Measurements from ENCODE around the gene ADGRV1.

Gene ADGRV1

DNA sequence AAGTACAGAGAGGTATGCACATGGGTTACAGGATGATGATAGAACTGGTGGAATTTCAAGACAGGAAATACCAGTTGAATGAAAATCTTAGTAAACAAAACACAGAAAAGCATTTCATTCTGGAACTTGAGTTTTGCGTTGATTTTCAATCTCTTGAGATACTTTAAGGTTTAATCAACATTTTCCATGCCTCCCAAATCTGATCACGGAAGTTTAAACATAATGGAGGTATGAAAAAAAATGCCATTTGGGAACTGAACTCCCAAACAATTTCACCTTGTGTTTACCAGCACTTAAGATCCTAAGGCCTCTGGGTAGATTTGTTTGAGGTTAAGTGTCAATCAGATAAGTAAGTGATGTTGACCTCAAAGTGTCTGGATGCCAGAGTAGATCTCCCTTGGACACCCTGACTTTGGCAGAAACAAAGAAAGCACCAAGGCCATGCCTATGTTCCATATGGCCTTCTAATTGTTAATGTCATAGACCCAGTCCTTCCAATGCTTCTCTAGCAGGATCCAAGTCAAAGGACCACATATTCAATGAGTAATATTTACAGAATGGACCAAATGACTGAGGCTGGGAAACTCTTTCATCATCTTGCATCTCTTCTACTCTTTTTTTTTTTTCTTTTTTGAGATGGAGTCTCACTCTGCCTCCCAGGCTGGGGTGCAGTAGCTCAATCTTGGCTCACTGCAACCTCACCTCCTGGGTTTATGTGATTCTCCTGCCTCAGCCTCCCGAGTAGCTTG lies 607.6 kb downstream of the ADGRV1 start:
- no peak for DNase-seq (ENCODE audit: low spot score)

DNA sequence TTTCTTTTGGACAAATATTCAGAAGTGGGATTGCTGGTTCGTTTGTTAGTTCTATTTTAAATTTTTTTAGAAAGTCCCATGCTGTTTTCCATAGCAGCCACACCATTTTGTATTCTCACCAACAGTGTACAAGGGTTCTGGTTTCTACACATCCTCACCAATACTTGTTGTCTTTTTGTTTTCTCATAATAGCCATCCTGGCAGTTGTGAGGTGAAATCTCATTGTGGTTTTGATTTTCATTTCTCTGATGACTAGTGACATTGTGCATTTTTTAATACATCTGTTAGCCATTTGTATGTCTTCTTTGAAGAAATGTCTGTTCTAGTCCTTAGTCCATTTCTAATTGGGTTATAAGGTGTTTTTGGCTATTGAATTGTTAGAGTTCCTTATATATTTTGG lies 610.3 kb downstream of the ADGRV1 start:
- no peak for DNase-seq (ENCODE audit: low spot score)

DNA sequence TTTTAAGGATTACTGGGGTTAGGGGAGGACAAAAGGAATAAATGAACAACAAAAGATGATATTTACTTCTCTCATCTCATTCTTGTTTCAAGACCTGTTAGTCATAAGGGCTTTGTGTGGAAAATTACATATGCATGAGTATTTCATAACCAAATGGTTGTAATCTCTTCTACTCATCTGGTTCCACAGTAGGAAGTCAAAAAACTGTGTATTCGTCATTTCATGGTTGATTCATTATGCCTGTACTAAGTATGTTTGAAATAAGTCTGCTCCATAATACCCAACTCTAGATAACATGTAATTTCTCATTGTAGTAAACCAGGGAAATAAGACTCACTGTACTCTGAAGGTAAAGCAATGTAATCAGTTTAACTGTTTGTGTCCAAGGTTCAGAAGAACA lies 611.7 kb downstream of the ADGRV1 start:
- DNase-seq (ENCODE audit: low spot score) = no peak

DNA sequence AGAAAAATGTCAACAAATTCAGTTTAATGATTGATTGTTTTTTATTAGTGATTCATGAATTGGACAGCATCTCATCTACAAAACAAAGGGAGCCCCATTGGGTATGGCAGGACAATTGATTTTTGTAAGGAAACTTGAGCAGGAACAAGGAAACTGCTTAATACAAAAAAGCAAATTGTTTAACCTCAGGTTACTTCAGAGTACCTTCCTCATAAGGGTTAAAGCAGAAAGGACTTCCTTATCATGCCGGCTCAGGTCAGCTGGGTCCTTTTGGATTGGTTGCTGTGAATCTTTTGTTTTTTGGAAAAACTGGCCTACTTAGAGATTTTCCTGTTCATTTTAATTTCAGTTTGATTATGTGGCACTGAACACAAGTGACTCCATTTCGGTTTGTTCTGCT lies 612.7 kb downstream of the ADGRV1 start:
- DNase-seq (ENCODE audit: low spot score) = no peak

DNA sequence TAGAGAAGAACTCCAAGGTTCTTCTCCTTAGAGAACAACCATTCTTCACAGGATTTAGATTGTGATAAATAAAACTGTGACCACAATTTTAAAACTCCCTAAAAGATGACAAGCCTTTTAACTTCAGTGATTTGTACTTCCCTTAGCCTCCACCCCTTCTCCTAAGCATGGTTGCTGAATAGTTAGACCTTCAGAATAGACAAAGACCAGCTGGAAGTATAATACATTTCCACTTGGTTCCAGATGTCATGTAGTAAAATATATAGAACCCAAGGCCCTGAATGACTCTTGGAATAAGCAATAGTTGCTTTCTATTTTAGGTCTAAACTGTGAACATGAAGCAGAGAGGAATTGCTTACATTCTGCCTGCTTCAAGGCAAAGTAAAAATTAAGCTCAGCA lies 615.8 kb downstream of the ADGRV1 start:
- no peak for DNase-seq (ENCODE audit: low spot score)

DNA sequence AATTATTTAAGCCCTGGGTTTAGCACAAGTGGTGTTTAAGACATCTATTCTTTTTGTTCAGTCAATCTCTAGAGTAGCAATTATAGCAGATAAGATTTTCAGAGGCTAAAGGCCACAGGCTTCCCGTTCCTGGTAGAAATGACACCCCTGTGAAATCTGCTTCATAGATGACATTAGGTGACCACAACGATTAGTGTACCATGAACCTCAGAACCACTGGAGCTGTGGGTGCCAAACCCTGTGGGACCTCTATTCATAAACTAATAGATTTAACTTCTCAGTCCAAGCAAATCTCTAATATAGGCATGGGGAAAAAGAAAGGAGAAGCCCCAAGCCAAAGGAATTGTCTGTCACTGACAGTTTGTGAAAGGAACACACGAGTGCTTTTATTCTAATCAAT lies 617.1 kb downstream of the ADGRV1 start:
- no peak for DNase-seq (ENCODE audit: low spot score)

DNA sequence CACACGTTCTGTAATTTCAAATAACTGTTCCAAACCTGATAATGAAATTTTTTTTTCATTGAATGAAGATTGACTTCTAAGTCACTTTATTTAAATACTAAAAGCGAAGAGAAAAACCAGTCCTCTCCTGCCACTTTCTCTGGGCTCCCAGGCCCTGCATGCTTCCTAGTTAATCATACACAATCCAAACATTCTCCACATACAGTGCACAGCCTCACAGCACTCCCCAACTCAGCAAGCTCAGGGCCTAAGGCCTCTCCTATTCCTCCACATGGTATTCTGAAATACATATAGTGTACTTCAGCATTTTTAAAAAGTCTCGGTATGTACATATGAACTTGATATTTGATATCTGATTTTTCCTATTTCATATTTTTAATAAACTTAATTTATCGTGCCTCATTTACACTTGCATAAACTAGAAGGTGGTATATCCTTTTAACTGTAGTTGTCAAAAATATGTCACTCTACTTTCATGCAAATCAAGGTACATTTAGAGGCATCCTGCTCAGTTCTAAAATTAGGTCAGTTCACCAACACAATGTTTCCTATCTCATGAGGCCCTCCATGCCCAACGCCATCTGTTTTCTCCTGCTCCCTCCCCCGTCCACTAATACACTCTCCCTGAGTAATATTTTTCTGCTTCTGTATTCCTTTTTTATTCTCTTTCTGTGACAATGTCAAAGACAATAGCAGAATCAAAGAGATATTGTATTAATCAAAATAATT lies 617.9 kb downstream of the ADGRV1 start:
- DNase-seq (ENCODE audit: low spot score) = no peak

DNA sequence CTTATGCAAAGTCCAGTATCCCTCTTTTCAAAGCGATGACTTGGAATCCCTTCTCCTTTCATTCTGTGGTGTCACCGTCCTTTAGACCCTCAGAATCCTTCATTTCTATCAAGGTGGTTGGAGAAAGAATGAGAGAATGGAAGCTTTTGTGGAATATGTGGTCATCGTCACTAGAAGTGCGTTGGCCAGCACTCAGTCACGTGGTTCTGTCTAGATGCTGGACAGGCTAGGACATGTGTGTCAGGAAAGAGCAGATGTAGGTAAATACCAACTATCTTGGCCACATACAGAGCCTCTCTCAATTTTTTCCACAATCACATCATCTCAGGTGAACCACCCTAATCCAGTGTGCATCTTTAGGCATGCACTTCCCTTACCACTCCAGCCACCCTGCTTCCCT lies 618.5 kb downstream of the ADGRV1 start:
- DNase-seq (ENCODE audit: low spot score) = no peak

DNA sequence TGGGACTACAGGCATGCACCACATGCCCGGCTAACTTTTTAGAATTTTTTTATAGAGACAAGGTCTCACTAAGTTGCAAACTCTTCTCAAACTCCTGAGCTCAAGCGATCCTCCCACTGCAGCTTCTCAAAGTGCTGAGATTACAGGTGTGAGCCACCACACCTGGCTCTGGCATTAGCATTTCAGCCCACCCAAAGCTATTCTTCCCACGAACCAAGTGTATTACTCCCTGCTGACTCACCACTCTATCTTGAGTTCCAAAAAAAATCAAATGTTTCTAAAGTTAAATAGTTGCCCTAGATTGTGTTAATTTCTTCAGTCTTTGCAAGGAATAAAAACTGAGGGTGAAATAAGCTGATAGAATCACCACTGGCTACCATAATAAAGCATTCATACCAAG lies 619.0 kb downstream of the ADGRV1 start:
- DNase-seq (ENCODE audit: low spot score) = no peak

DNA sequence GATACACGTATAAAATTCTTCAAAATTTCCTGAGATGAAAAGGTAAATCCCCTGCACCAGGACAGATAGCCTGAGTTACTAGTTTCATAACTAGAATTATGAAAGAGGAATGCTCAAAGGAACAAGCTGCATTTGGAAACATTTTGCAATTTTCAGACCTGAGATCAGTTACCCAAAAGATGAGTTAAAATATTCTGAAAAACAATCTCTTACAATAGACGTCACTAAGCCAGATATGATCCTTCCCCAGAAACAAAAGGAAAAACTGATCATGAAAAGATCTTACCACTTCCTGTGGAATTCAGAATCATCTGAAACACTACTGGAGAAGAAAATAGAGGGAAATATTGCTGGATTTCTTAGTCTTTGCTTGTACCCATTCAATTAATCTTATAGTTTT lies 619.9 kb downstream of the ADGRV1 start:
- DNase-seq (ENCODE audit: low spot score) = no peak

DNA sequence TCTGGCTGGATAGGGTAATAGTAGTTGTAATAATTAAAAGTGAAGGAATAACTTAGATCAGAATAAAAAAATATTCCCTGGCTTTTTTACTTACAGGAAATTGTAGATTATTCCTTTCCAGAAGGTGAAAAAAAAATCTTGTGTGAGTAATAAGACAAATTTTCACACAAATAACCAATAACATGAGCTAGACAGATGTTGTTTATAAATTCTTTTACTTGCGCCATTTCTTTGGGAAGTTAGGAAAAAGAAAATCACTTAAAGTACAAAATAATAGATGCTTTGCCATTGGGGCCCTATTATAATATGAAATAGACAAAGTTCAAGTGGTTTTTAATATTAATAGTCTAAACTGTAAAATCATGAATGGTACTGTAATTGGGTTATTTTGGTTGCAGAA lies 620.4 kb downstream of the ADGRV1 start:
- no peak for DNase-seq (ENCODE audit: low spot score)

DNA sequence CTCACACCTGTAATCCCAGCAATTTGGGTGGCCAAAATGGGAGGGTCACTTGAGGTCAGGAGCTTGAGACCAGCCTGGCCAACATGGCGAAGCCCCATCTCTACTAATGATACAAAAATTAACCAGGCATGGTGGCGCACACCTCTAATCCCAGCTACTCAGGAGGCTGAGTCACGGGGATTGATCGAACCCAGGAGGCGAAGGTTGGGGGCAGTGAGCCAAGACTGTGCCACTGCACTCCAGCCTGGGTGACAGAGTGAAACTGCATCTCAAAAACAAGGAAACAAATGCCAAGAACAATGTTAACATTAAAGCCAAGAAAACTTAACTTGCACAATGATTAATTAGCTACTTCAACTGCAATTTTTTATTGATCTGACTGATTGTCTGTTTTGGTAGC lies 621.9 kb downstream of the ADGRV1 start:
- no peak for DNase-seq (ENCODE audit: low spot score)

DNA sequence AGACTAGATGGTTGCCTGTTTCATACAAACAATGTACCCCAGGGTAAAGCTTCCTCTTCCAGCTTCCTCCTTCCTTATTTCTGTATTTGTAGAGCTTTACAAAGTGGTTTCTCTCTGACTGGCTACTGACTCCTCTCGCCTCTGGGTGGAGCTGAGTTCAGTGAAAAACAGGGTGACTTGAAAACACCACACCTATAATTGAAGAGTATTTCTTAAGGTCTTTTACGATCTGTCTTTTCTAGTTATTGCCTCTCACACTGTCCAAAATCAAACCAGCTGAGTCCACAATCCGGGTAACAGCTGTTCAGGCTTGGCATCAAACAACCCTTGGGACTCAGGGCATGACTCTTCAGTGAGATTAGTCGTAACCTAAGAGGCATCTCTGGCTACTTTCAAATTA lies 624.2 kb downstream of the ADGRV1 start:
- no peak for DNase-seq (ENCODE audit: low spot score)

DNA sequence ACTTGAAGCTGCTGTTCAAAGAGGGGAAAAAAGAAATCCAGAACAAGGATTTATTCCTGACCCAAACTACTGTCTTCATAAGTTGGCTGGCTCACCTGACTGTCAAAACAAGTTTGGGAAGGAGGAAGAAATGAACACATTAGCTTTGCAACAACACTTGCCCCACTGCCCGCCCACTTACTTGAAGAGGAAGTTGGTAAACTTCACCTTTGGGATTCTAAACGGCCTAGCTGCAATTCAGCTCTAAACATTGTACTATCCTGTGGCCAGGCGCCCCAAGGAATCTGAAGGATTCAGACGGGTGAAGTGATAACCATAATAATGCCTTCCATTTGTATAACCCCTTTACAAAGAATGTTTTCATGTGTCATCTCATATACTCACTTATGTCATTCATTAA lies 625.1 kb downstream of the ADGRV1 start:
- no peak for DNase-seq (ENCODE audit: low spot score)

DNA sequence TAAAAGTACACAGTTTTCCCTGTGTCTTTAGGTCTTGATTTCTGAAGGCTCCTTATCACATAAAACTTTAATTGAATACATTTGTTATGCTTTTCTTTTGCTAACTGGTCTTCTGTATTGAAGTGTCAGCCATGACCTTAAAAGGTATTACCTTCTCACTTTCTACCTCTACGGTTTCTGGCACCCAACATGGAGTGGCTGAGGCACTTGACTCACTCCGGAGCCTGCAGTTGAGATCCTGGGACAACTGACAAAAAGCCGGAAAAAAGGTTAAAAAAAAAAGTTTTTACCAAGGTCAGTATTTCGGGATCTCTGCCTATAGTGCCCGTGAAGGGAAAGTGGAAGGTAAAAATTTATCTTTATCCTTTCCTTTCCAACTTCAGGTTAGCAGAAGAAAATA lies 627.5 kb downstream of the ADGRV1 start:
- no peak for DNase-seq (ENCODE audit: low spot score)

DNA sequence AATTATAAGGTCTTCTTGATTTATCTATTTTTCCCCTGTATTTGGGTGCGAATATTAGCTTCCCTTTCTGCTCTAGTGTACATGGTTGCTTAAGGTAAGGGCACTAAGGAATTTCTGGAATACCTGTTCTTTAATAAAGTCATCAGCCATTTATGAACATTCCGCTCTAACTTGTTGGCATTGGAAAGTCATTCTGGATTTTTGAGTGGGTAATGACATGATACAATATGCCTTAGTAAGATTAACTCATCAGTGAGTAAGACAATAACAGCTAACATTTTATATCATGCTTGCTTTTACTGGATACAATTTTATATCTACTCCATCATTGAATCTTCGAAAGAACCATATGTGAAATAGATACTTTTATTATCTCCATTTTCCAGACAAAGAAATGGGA lies 628.4 kb downstream of the ADGRV1 start:
- no peak for DNase-seq (ENCODE audit: low spot score)

DNA sequence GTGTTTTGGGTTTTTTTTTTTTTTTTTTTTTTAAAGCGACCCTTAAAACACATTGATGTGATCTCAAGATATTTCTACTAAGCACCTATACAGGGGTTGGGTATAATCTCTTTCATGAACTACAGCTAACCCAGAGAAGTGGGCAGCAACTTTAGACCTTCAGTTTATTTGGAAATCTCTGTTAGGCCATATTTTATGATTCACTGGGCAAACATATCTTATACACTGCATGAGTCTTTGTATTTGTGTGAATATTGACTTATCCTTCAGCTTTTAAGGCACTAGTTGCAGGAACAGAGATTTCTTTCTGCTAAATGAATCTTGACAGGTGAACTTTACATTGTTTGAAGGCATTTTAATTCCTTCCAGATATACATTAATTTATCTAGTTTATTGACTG lies 630.2 kb downstream of the ADGRV1 start:
- no peak for DNase-seq (ENCODE audit: low spot score)

DNA sequence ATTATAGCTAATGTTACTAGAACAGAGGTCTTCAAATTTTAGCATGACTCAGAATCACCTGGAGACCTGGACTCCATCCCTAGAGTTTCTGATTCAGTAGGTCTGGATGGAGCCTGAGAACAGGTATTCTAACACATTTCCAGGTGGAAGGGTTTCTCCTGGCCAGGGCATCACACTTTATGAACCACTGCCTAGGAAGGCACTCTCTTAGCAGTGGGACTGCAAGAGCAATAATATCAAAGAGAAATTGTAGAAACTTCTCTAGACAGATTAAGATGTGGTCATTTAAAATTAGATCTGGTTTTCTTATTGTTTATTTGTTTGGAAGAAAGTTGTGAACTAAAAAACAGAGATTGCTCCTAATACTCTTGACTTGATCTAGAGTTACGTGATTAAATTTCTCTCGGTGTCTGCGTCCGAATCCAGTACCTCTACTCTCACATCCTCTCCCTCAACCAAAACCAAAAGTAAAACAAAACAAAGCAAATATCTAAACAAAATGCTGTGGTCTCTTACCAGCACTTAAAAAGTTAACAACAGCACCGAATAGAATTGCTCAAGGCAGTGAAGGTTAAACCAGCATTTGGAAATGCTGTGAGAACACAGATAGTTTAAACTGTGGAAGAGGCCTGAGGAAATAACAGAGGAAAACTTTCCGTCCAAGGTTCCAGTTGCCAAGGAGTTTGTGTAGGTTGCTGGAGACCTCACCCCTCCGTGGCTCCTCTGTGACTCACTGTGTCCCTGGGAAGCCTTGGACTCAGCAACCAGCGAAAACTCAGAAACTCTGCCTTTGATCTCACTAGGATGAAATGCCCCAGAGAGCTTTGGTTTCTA lies 631.1 kb downstream of the ADGRV1 start:
- DNase-seq (ENCODE audit: low spot score) = peak; percentile 71

DNA sequence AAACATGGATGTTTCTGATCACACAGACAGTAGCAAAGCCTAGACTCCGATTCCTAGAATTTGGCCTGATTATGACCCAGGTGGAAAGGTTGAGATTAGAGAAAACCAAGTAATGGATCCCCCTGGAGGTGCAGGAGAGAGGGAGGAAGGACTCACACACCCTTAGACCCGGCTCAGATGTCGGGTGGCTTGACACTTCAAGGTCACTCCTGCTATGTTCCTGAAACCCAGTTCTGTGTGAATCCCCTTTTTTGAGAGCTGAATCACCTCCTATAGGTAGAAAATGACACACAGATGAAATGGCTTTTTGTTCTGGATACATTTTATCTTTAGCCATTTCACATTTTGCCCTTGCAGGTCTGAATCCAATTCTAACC lies 631.7 kb downstream of the ADGRV1 start:
- no peak for DNase-seq (ENCODE audit: low spot score)

DNA sequence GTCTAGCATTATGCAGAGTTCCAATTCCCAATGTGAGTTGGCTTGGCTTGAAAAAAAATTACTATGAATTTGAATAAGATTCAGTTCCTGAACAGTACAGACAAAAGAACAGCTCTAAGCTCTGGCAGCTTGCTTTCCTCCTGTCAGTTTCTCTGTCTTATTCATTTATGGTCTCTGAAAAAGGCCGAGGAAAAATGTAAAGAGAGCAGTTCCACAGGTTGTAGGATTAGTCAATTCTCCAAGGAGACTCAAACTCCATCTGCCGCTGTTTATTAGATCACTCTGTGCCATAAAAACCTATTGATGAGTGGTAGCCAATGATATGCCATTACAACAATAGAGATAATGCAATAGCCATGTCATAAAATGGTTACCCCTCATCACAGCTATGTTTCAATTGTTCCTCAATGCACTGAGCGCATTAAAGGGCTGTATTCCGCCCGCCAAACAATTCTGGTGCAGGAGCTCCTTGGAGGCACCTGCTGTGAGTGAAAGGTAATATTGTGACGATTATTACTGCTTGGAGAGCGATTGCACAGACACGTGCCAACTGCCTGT lies 636.3 kb downstream of the ADGRV1 start:
- no peak for DNase-seq (ENCODE audit: low spot score)

DNA sequence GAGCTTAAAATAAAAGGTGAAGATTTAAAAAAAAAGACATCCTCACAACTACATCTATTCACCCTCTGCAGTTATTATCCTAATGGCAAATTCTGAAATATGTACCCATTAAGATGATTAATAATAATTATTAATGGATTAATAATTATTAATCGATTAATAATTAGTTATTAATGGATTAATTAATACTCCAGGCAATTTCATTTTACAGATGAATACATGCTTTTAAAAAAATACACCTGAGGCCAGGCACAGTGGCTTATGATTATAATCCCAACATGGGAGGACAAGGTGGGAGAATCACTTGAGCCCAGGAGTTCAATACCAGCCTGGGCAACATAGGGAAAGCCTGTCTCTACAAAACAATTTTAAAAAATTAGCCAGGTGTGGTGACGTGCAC lies 642.1 kb downstream of the ADGRV1 start:
- DNase-seq (ENCODE audit: low spot score) = no peak

DNA sequence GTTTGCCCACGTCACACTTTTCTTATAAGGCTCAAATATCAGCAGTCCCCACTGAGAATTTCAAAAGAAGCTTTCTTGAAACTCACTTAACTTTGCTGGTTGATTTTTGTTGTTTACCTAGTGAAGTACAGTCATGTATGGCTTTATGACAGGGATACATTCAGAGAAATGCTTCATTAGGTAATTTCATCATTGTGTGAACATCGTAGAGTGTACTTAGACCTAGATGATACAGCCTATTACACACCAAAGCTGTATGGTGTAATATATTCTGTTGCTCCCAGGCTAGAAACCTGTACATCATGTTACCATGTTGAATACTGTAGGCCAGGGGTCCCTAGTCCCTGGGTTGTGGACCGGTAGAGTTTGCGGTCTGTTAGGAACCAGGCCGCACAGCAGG lies 647.5 kb downstream of the ADGRV1 start:
- DNase-seq (ENCODE audit: low spot score) = no peak

DNA sequence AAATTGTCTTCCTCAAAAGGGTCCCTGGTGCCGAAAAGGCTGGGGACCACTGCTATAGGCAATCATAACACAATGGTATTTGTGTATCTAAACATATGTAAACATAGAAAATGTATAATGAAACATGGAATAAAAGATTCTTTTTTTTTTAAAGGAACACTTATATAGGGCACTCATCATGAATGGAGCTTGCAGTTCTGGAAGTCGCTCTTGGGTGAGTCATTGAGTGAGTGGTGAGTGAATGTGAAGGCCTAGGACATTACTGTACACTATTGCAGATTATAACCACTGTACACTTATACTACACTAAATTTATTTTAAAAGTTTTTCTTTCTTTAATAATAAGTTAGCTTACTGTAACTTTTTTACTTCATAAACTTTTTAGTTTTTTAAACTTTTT lies 648.1 kb downstream of the ADGRV1 start:
- DNase-seq (ENCODE audit: low spot score) = no peak

Data from left forelimb (tissue), 1 donor.